Endodermal cell (in vitro differentiated cells): Measurements from ENCODE around the gene ZNF888. TPM values are rescaled to one million over a fixed set of nuclear protein-coding genes. Genes with fewer than 3 reads are reported as not detected.
"Not testable (repeated sequence)": the region's sequence is repeated elsewhere in the genome, so short reads cannot be mapped to it uniquely, and the experiment has no call there.

Experiments
- DNase-seq: peaks from one replicate; pipeline ENCODE4 v3.0.0-alpha.2; 2017
- H3K27ac ChIP-seq: 2 replicates; pipeline ENCODE4 v1.5.1; 2013; ENCODE audit warnings: mild to moderate bottlenecking, low read depth, low read length, moderate library complexity
- H3K27me3 ChIP-seq: 2 replicates; pipeline ENCODE4 v1.6.1; 2013; ENCODE audit warnings: mild to moderate bottlenecking, low read length, moderate library complexity; ENCODE audit not compliant: insufficient read depth, control insufficient read depth, poor library complexity, severe bottlenecking
- H3K36me3 ChIP-seq: 2 replicates; pipeline ENCODE4 v1.7.0; 2013; ENCODE audit warnings: mild to moderate bottlenecking, low read length, moderate library complexity; ENCODE audit not compliant: control insufficient read depth, insufficient read depth
- H3K4me1 ChIP-seq: one replicate; pipeline ENCODE4 v1.7.0; 2013; ENCODE audit warnings: low read length; ENCODE audit not compliant: control insufficient read depth, insufficient read depth
- H3K4me3 ChIP-seq: 2 replicates; pipeline ENCODE4 v1.5.1; 2013; ENCODE audit warnings: mild to moderate bottlenecking, low read length, moderate library complexity
- H3K9ac ChIP-seq: 2 replicates; pipeline ENCODE4 v1.6.1; 2013; ENCODE audit warnings: mild to moderate bottlenecking, low read length, moderate library complexity; ENCODE audit not compliant: poor library complexity, severe bottlenecking; ENCODE audit errors: extremely low read depth
- H3K9me3 ChIP-seq: 2 replicates; pipeline ENCODE4 v1.6.1; 2013; ENCODE audit warnings: mild to moderate bottlenecking, low read length, moderate library complexity; ENCODE audit not compliant: control insufficient read depth
- H3K27ac Mint-ChIP-seq: 2 replicates; pipeline ENCODE4 v1.8.0; 2020; ENCODE audit warnings: mixed read lengths
- H3K27me3 Mint-ChIP-seq: 2 replicates; pipeline ENCODE4 v1.8.0; 2021; ENCODE audit warnings: mild to moderate bottlenecking, mixed read lengths; ENCODE audit not compliant: insufficient read depth
- H3K36me3 Mint-ChIP-seq: 2 replicates; pipeline ENCODE4 v1.8.0; 2020; ENCODE audit warnings: low read depth, mixed read lengths
- H3K4me1 Mint-ChIP-seq: 2 replicates; pipeline ENCODE4 v1.8.0; 2020; ENCODE audit warnings: mixed read lengths
- H3K4me3 Mint-ChIP-seq: 2 replicates; pipeline ENCODE4 v1.8.0; 2020; ENCODE audit warnings: mild to moderate bottlenecking, moderate library complexity, mixed read lengths
- H3K9me3 Mint-ChIP-seq: 2 replicates; pipeline ENCODE4 v1.8.0; 2020; ENCODE audit warnings: mild to moderate bottlenecking, mixed read lengths
- CTCF ChIP-seq: fragments of 200-600 bp; sonication (generic); conservative IDR thresholded peaks from 2 replicates; pipeline ENCODE4 v1.5.0; 2021; ENCODE audit warnings: antibody characterized with exemption, mild to moderate bottlenecking
- WGBS, 2 experiments: methylation state at CpG; one replicate each; pipeline versions ENCODE4 v1.1.5 to v1.1.7; 2013; ENCODE audit warnings: missing lambda C conversion rate in 2 of 2, mixed read lengths in 1 of 2; ENCODE audit not compliant: insufficient coverage in 1 of 2, insufficient read length in 1 of 2; 5-methylcytosine and 5-hydroxymethylcytosine counted together
- total RNA-seq, 2 donors: library from RNA; stranded (reverse); fragmentation: NEBNext Ultra II Directional in 1 of 2; extraction: Animal tissue kit (Norgen Biotek cat#: 25700) in 1 of 2; gene quantifications; 2 replicates in 1 of 2; 3 replicates in 1 of 2; pipeline ENCODE4 v1.2.1, GENCODE V29; 2021

ZNF888 gene
- total RNA-seq, 2 donors from 2014 or later, result 13.4 to 19.6 TPM

- peaks cover 73% of the 10 kb centered on the region for H3K36me3 ChIP-seq
- no peaks in the 10 kb centered on the region for H3K4me1 ChIP-seq
- Mint-ChIP-seq H3K27me3 (no peaks in the 10 kb centered on the region), H3K36me3 (peaks cover 74% of the 10 kb centered on the region), H3K9me3 (no peaks in the 10 kb centered on the region), H3K4me3 (no peak overlapping the region), H3K27ac (no peak overlapping the region), H3K4me1 (peaks cover 23% of the 10 kb centered on the region)
- TF ChIP-seq CTCF, result no peak
- WGBS, 2 experiments, result 97% methylated on average over 3 of the region's 4 CpGs; no CpG with 5 or more reads in 1 of the 2 experiments
- H3K27ac ChIP-seq, result no peak overlapping the region
- no peak overlapping the region for H3K4me3 ChIP-seq
- peaks cover 13% of the 10 kb centered on the region for H3K9me3 ChIP-seq
- no peak overlapping the region for H3K9ac ChIP-seq
- DNase-seq, result peak; percentile 29
- H3K27me3 ChIP-seq, result no peaks in the 10 kb centered on the region
Measured at GRCh38 chr19:52889931-52890330, 33.3 kb downstream of the ZNF888 start.

GRCh38 chr19:52889076-52889475, 34.2 kb downstream of the ZNF888 start:
- H3K9me3 ChIP-seq, result peaks cover 19% of the 10 kb centered on the region
- no peak overlapping the region for H3K27ac ChIP-seq
- WGBS, 2 experiments, result 93 to 97% methylated on average over 6 to 7 of the region's 7 CpGs
- TF ChIP-seq CTCF, result no peak
- no peaks in the 10 kb centered on the region for H3K27me3 ChIP-seq
- H3K36me3 Mint-ChIP-seq, result peaks cover 74% of the 10 kb centered on the region
- no peak overlapping the region for H3K4me3 ChIP-seq
- H3K9ac ChIP-seq, result no peak overlapping the region
- peaks cover 77% of the 10 kb centered on the region for H3K36me3 ChIP-seq
- H3K4me1 Mint-ChIP-seq, result peaks cover 19% of the 10 kb centered on the region
- no peak overlapping the region for H3K27ac Mint-ChIP-seq
- H3K4me1 ChIP-seq, result no peaks in the 10 kb centered on the region
- H3K27me3 Mint-ChIP-seq, result no peaks in the 10 kb centered on the region
- no peaks in the 10 kb centered on the region for H3K9me3 Mint-ChIP-seq
- H3K4me3 Mint-ChIP-seq, result no peak overlapping the region
- DNase-seq, result peak; percentile 32

GRCh38 chr19:52880895-52881389, 42.3 kb downstream of the ZNF888 start:
- 89 to 90% methylated on average over 11 of the region's 11 CpGs for WGBS, 2 experiments
- H3K27me3 Mint-ChIP-seq, result no peaks in the 10 kb centered on the region
- H3K27me3 ChIP-seq, result no peaks in the 10 kb centered on the region
- no peak overlapping the region for H3K27ac ChIP-seq
- no peak overlapping the region for H3K27ac Mint-ChIP-seq
- H3K9me3 Mint-ChIP-seq, result peaks cover 46% of the 10 kb centered on the region
- peaks cover 70% of the 10 kb centered on the region for H3K9me3 ChIP-seq
- no peak for DNase-seq
- H3K4me3 ChIP-seq, result peak overlapping the region; percentile 71
- no peak overlapping the region for H3K9ac ChIP-seq
- H3K36me3 Mint-ChIP-seq, result peaks cover 83% of the 10 kb centered on the region
- H3K4me1 ChIP-seq, result no peaks in the 10 kb centered on the region
- H3K4me3 Mint-ChIP-seq, result no peak overlapping the region
- H3K4me1 Mint-ChIP-seq, result peaks cover 9% of the 10 kb centered on the region
- peaks cover 76% of the 10 kb centered on the region for H3K36me3 ChIP-seq
- no peak for TF ChIP-seq CTCF

GRCh38 chr19:52872996-52873395, 50.2 kb downstream of the ZNF888 start:
- Histone ChIP-seq H3K4me1 (peaks cover 12% of the 10 kb centered on the region), H3K9me3 (peaks cover 18% of the 10 kb centered on the region), H3K27ac (peak overlapping the region; percentile 19)
- H3K4me3 Mint-ChIP-seq, H3K9ac ChIP-seq, H3K9me3 Mint-ChIP-seq, H3K36me3 ChIP-seq, H3K27me3 ChIP-seq, H3K27me3 Mint-ChIP-seq, H3K4me3 ChIP-seq: not testable (repeated sequence)
- Mint-ChIP-seq H3K36me3 (peaks cover 10% of the 10 kb centered on the region), H3K27ac (peak overlapping the region; percentile 89), H3K4me1 (peaks cover 38% of the 10 kb centered on the region)
- WGBS, 2 experiments, result 81 to 87% methylated on average over 5 to 6 of the region's 6 CpGs
- peak; percentile 68 for DNase-seq
